SU-DHL-6 (cell line): ENCODE data around the gene ACAP2.

Experiments
- H2AFZ ChIP-seq: fragments of 200-600 bp; sonication (generic); 2 replicates; pipeline ENCODE4 v1.6.1; 2014; ENCODE audit warnings: low read depth, mild to moderate bottlenecking, moderate library complexity, mixed read lengths, antibody characterized with exemption, low read length; ENCODE audit not compliant: severe bottlenecking
- H3F3A ChIP-seq: fragments of 200-600 bp; shearing (Covaris generic); 2 replicates; pipeline ENCODE4 v1.6.0; 2016; ENCODE audit warnings: antibody characterized with exemption, mild to moderate bottlenecking; ENCODE audit not compliant: insufficient read depth
- H3K27ac ChIP-seq: fragments of 200-600 bp; sonication (generic); 2 replicates; pipeline ENCODE4 v1.5.1; 2016; ENCODE audit warnings: low read depth, mild to moderate bottlenecking, low read length, moderate library complexity, mixed read lengths
- H3K27me3 ChIP-seq: fragments of 200-600 bp; sonication (generic), shearing (Covaris generic); 2 replicates; pipeline ENCODE4 v1.6.0; 2014; ENCODE audit warnings: mild to moderate bottlenecking, low read length
- H3K36me3 ChIP-seq: fragments of 200-600 bp; sonication (generic); 2 replicates; pipeline ENCODE4 v1.6.1; 2014; ENCODE audit warnings: mild to moderate bottlenecking, low read length, mixed read lengths
- H3K4me2 ChIP-seq: fragments of 300-600, 200-600 bp; shearing (Covaris generic), sonication (generic); 2 replicates; pipeline ENCODE4 v1.6.0; 2014; ENCODE audit warnings: low read length, low read depth, mild to moderate bottlenecking; ENCODE audit not compliant: poor library complexity, severe bottlenecking
- H3K4me3 ChIP-seq: fragments of 200-600 bp; sonication (generic); 2 replicates; pipeline ENCODE4 v1.5.1; 2014; ENCODE audit warnings: antibody characterized with exemption, low read length, mild to moderate bottlenecking, mixed read lengths; ENCODE audit not compliant: insufficient read depth, poor library complexity, severe bottlenecking
- H3K79me2 ChIP-seq: fragments of 200-600 bp; sonication (generic); 2 replicates; pipeline ENCODE4 v1.6.1; 2014; ENCODE audit warnings: mild to moderate bottlenecking, low read length, moderate library complexity; ENCODE audit not compliant: insufficient read depth
- H3K9ac ChIP-seq: fragments of 200-600 bp; sonication (generic); 2 replicates; pipeline ENCODE4 v1.7.0; 2014; ENCODE audit warnings: mild to moderate bottlenecking, low read length
- H3K9me2 ChIP-seq: fragments of 200-600 bp; sonication (generic); replicated peaks from 2 replicates; pipeline ENCODE4 v1.6.1; 2014; ENCODE audit warnings: low read length; ENCODE audit not compliant: insufficient read depth
- H3K9me3 ChIP-seq: fragments of 200-600 bp; sonication (generic); 2 replicates; pipeline ENCODE4 v1.6.1; 2014; ENCODE audit warnings: low read length, mixed read lengths; ENCODE audit not compliant: insufficient read depth
- H4K20me1 ChIP-seq: fragments of 200-600 bp; sonication (generic); 2 replicates; pipeline ENCODE4 v1.6.1; 2014; ENCODE audit warnings: low read depth, mild to moderate bottlenecking, antibody characterized with exemption, low read length, moderate library complexity, mixed read lengths
- CTCF ChIP-seq: fragments of 200-600 bp; sonication (generic); IDR thresholded peaks from one replicate; pipeline ENCODE4 v1.5.1; 2017; ENCODE audit warnings: antibody characterized with exemption, mild to moderate bottlenecking, low read length, moderate library complexity; ENCODE audit not compliant: insufficient read depth, poor library complexity, severe bottlenecking
- EZH2phosphoT487 ChIP-seq: fragments of 200-600 bp; sonication (generic), shearing (Covaris generic); conservative IDR thresholded peaks from 2 replicates; pipeline ENCODE4 v1.6.1; 2018; ENCODE audit warnings: mild to moderate bottlenecking, antibody characterized with exemption, low read length, moderate library complexity, mixed read lengths

Gene ACAP2

DNA sequence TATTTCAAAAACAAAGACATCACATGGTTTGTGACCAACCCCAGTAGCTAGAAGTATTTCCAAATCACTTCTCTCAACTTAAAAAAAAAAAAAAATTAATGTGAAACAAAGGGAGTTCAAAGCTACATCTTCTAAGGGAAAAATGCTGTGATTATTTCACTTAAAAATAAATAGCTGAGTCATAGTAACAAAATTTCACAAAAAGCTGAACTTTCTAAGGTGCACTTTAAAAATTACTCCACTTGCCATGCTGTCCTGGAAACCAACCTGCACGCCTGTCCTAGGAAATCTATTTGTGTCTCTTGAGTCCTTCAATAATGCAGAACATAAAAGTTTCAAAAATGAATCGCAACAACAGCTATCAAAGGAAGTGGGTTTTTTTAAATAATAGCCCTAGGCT is 1.8 kb downstream of the ACAP2 start:
- peaks cover 67% of the 10 kb centered on the region for H3K79me2 ChIP-seq
- H3K36me3 ChIP-seq: no peaks in the 10 kb centered on the region
- peak overlapping the region; percentile 91 for H3K27ac ChIP-seq
- peak overlapping the region; percentile 87 for H3K4me2 ChIP-seq
- H4K20me1 ChIP-seq: peaks cover 3% of the 10 kb centered on the region; the same call in 1 of the 2 replicates
- TF ChIP-seq EZH2phosphoT487 (no peak), CTCF (no peak)
- no peaks in the 10 kb centered on the region for H3K9me2 ChIP-seq
- H2AFZ ChIP-seq: no peak overlapping the region
- peaks cover 12% of the 10 kb centered on the region for H3F3A ChIP-seq
- no peaks in the 10 kb centered on the region for H3K27me3 ChIP-seq
- peak overlapping the region; percentile 94 for H3K9ac ChIP-seq
- no peaks in the 10 kb centered on the region for H3K9me3 ChIP-seq
- peak overlapping the region; percentile 75 for H3K4me3 ChIP-seq

- Histone ChIP-seq H4K20me1 (peaks cover 6% of the 10 kb centered on the region), H3K36me3 (no peaks in the 10 kb centered on the region), H3K27me3 (no peaks in the 10 kb centered on the region), H3K4me2 (peak overlapping the region; percentile 87), H3K9me2 (no peaks in the 10 kb centered on the region), H3K9ac (peak overlapping the region; percentile 94), H3K27ac (0 out of 2 replicates have a peak overlapping the region, but pooled peaks have one; percentile 5), H3K9me3 (no peaks in the 10 kb centered on the region), H3F3A (peaks cover 16% of the 10 kb centered on the region), H3K4me3 (peak overlapping the region; percentile 75), H2AFZ (no peak overlapping the region), H3K79me2 (peaks cover 74% of the 10 kb centered on the region)
- TF ChIP-seq CTCF: no peak
- no peak for TF ChIP-seq EZH2phosphoT487
Observed at GRCh38 chr3:195440379-195440778, 2.4 kb downstream of the ACAP2 start.

GRCh38 chr3:195438371-195438770 is 4.4 kb downstream of the ACAP2 start:
- no peak overlapping the region for H3K27ac ChIP-seq
- H2AFZ ChIP-seq: no peak overlapping the region
- no peak overlapping the region for H3K4me2 ChIP-seq
- TF ChIP-seq CTCF (no peak), EZH2phosphoT487 (no peak)
- H3F3A ChIP-seq: peaks cover 11% of the 10 kb centered on the region
- H4K20me1 ChIP-seq: peaks cover 7% of the 10 kb centered on the region
- no peaks in the 10 kb centered on the region for H3K9me2 ChIP-seq
- no peaks in the 10 kb centered on the region for H3K36me3 ChIP-seq
- no peak overlapping the region for H3K4me3 ChIP-seq
- no peaks in the 10 kb centered on the region for H3K27me3 ChIP-seq
- H3K79me2 ChIP-seq: peaks cover 94% of the 10 kb centered on the region
- H3K9ac ChIP-seq: no peak overlapping the region
- no peaks in the 10 kb centered on the region for H3K9me3 ChIP-seq

DNA sequence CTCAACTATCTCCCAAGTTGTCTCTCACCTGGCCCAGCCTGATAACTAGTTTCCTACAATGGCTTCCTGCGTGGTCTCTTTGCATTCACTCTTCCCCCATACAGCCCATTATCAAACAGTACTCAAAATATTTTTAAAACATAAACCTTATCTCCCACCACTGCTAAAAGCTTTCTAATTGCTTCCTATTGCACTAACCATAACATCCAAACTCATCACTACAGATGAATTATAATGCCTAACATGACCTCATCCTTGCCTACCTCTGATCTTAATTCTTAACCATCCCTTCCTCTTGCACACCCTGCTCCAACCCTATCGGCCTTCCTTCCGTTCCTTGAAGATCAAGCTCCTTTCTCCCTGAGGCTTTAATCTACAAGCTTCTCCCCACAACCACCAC is 17.0 kb downstream of the ACAP2 start:
- H4K20me1 ChIP-seq: peaks cover 25% of the 10 kb centered on the region
- H3K27ac ChIP-seq: no peak overlapping the region

More for the DNA sequence above, 17.0 kb downstream of the ACAP2 start:
- H2AFZ ChIP-seq: no peak overlapping the region
- H3F3A ChIP-seq: 0 out of 2 replicates have a peak, but pooled peaks cover 7% of the 10 kb centered on the region
- H3K79me2 ChIP-seq: peaks cover 97% of the 10 kb centered on the region
- H3K9ac ChIP-seq: no peak overlapping the region
- H3K36me3 ChIP-seq: no peaks in the 10 kb centered on the region
- H3K9me2 ChIP-seq: no peaks in the 10 kb centered on the region
- TF ChIP-seq EZH2phosphoT487: no peak
- TF ChIP-seq CTCF: no peak
- no peaks in the 10 kb centered on the region for H3K27me3 ChIP-seq
- H3K4me3 ChIP-seq: no peak overlapping the region
- H3K4me2 ChIP-seq: no peak overlapping the region
- H3K9me3 ChIP-seq: no peaks in the 10 kb centered on the region
